ENCODE data around the gene PTPRJ.

Gene PTPRJ

DNA sequence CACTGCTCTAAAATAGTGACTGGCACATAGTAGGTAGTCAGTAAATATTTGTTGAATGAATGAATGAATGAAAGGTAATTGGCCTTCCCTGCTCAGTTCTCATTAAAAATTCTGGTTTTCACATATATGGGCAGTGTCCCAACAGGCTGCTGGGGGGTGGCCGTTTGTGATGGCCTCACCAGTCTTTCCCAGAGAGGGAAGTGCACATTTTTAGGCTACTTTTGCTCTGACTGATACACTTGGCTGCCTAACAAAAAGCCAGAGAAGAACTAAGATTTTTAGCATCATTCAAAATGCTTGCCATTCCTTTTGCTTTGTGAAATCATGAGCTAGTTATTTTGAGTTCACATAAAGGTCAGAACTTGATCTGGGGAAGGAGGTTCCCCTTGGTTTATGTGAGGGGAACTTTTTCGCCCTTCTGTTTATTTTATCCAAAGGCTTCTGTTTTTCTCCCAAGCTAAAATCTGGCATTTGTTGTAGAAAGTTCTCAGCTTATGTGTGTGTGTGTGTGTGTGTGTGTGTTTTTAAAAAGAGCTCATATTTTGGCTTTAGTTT is 83.1 kb downstream of the PTPRJ start:
- no peak for DNase-seq (ENCODE audit: low read depth in 2 of 2)

DNA sequence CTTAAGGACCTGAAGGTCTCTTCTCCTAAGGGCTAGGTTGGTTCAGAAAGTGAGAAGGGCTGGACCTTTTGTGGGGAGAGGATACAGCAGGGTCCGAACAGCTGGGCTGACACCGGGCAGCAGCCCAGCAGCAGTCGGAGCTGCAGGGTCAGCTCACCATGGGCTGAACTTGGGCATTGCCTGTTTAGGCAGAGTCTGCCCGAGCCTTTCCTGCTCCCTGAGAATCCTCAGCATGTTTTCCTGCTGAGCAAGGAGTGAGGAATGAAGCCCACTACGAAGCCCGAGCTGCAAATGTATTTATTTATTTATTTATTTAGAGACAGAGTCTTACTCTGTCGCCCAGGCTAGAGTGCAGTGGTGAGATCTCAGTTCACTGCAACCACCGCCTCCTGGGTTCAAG is 83.9 kb downstream of the PTPRJ start:
- no peak for DNase-seq (ENCODE audit: low read depth in 2 of 2)

DNA sequence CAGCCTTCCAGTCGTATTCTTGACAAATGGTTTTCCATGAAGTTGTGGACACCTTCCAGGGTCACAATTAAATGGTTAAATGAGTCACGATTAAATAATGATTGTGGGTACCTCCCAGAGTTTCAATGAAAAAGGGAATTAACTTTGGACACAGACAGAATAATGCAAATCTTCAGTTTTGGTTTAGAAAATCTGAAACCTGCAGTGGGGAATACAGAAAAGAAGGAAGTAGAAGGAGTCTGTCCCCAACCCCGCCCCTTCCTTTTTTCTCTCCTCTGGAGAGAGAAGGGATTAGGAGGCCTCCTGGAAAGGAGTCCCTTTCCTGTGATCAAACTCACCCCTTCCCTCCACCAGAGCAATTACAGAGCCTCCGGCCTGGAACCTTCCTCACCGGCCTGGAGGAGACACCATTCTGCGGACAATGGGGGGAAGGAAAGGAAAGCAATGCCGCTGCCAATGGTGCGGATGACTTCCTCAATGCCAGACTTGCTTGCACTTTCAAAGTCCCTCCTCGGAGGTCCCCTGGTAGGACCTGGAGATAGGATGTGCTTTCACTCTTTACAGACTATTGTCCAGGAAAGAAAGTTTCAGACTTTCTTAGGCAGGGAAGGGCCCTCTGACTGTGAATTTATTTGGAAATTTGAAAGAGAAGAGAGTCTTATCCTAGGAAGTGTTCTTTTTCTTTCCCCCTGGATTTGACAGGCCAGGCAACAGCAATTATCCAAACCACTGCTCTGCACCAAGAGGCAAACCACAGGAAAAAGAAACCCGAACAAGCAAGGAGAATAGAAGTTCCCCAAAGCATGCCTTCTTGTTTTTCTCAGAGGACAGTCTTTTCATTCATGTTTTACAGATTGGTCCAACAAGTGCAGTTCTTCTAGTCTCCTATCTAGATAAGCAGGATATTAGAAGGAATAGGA is 86.8 kb downstream of the PTPRJ start:
- DNase-seq (ENCODE audit: low read depth in 2 of 2): no peak

DNA sequence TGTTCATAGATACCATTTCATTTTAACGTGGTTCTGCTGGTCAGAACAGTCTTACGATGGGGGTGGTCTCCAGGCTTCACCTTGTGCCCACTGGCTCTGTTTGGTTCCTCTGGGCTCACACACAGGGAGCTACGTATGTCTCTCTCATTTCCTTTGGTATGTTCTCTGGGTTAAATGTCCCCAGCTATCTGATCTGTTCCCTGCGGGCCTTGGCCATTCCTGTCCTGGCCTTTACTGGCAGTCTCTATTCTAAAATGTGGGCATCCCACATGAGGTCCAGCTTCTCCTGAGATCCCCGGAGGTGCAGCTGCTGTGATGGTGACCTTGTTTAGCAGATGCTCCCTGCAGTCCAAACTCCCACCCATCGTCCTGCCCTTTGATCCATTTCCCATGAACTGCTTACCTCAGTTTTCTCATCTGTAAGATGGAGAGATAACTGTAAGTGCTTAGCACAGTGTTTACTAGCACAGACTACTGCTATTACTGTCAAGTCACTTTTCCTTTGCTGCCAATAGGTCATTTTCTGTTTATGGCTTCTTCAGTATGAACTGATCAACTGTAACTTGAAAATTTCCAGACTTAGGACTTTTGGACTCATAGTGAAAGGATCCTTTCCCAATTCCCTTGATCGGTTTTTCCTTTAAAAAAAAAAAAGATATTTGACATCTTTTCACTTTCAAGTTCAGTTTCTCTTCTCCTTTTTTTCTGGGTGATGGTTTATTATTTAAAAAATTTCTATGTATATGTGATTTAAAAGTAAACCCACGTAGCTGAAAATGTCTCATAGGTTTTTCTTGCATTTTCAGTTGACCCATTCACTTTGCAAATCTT is 92.9 kb downstream of the PTPRJ start:
- DNase-seq (ENCODE audit: low read depth in 2 of 2): no peak

DNA sequence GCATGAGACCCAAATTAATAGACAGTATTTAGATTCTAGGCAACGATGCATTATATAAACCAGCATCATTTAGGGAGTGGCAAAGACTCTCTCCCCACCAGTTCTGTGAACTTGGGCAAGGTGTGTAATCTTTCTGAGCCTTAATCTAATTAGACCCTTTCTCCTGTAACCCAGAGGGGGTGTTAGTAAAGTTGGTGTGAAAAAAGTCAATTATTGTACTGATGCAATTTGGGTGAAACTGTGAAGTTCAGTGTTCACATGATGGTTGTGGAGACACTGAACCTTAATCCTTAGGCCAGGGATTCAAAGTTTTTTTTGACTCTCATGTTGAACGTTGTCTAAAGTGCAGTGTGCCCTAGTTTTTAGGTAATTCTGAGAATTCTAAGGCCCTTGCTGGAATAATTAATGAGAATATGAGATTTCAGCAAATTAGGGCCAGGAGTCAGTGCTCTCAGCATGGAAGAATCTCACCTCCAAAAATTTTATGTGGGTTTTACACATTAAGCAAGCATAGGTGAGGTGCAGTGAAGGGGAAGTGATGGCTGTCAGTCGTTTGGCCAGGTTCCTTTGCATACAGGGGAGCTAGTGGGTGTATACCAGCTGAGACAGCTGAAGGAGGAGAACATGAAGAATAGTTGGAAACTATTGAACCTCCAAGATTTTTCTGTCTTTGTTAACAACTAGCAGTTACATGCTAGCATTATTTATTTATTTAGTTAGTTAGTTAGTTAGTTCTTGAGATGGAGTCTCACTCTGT is 94.2 kb downstream of the PTPRJ start:
- DNase-seq (ENCODE audit: low read depth in 2 of 2): no peak

DNA sequence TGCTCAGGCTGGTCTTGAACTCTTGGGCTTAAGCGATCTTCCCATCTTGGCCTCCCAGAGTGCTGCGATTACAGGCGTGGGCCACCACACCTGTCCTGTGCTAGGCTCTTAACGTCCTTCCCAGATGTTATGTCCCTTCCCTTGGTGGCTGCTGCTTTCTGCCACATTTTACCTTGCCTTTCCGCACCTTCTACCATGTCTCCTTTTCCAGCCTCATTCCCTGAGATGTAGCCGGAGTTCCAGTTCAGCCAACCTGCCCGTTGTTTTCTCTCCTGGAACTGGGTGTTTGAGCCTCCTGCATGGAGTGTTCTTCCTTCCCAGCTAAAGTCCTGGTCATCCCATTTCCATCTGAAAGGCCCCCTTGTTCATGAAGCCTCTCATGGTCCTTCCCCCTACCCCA is 95.3 kb downstream of the PTPRJ start:
- no peak for DNase-seq (ENCODE audit: low read depth in 2 of 2)

DNA sequence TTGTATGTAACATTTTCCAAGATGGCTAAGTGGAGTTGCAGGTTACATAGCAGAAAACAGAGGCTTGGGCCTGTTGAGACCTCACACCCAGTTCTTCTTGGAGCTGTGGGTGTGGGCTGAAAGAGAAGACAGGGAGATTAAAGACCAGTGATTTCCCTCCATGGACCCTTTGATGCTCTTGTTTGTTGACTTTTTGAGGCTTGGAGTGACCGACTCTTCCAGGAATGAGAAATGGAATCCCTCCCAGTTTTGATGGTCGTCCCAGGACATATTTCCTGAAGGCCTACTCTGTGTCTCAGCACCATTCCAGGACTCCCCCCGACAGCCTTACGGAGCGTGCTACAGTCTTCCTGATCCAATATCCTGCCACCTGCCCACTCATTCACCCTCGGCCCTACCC is 96.9 kb downstream of the PTPRJ start:
- DNase-seq (ENCODE audit: low read depth in 2 of 2): no peak

DNA sequence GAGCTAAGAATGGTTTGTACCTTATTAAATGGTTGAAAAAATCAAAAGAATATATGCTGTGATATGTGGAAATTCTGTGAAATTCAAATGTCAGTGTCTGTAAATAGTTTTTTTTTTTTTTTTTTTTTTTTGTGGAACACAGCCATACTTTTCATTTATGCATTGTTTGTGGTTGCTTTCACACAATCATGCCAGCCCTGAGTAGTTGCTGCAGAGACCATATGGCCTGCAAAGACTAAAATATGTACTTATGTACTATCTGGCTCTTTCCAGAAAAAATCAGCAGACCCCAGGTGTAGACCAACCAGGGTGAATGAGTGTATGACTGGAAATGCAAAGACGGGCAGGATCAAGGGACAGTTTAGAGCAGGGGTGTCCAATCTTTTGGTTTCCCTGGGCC is 98.3 kb downstream of the PTPRJ start:
- DNase-seq (ENCODE audit: low read depth in 2 of 2): no peak

DNA sequence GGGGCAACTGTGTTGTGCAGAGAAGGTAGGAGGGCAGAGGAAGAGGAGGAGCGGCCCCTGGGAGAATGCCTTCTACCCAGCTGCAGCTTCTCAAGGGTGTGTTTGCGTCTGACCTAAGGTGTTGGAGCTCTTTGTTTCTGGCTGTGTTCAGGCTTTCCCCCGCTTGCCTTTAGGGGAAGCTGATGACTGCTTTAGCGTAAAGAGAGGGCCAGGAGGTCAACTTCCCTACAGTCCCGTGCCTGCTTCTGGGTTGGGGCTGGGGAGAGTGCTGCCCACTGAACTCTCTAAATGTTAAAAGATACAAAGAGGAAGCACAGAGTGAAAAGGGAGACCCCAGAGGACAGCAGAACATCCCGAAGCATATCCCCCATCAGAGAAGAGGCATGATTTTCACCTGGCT is 99.2 kb downstream of the PTPRJ start:
- DNase-seq (ENCODE audit: low read depth in 2 of 2): no peak

DNA sequence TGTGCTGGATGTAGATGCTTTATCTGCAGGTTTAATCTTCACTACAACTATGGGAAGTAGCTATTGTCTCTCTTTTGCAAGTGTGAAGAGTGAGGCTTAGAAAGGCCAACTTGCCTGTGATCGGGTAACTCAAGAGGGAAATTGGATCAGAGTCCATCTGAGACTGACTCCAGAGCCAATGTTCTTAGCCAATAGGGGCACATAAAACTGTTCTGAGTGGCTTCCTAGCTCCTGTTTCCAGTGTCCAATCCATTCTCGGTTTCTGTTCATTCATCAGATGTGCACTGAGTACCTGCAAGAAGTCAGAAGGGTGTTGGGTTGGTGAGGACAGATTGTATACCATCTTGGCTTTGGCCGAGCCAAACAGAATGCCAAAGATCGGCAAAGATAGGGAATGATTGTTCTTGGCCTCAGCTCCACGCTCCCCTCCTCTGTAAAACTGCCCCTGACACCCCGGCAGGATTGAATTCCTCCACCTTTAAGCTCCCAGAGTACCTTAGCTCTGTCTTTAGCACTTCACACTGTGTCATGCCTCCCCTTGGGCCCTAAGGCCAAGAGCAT is 100.0 kb downstream of the PTPRJ start:
- DNase-seq (ENCODE audit: low read depth in 2 of 2): no peak

DNA sequence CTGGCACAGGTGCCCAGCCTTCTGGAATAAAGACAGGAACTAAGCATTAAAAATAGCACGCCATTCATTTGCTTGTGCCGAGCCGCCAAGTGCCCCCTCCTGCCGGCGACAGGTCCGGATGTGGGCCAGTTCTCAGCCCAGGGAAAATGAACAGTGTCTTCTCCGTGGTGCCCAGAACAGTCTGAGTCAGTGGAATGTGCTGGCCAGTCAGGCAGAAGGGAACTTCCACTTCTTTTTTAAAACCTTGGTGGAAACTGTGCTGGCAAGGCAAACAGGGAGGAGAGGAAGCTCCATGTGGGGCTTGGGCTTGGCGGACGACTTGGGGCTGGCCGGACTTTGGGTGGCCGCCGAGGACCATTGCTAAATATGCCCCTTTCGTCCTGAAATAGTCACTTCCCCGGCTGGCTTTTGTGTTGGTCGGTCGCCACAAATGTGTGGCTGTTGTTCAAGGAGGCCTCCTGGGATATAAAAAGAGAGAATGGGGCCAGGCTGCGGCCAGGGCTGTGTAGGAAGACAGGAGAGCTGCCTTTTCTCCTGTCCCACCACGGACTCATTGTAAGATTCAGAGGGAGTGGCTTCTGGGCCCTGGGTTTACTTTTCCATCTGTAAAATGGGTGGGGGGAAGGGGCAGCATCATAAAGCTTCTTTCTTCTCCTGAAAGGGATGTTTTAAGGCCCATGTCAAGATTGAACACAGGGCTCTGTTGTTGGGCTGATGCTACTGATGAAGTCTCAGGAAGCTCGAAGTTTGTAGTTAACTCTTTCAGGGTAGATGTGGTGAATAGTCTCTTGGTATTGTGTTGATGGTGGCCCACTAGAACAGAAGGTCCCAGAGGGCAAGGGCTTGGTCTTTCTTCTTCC is 101.0 kb downstream of the PTPRJ start:
- peak in 1 of 2 donors; percentile 10 for DNase-seq (ENCODE audit: low read depth in 2 of 2)

DNA sequence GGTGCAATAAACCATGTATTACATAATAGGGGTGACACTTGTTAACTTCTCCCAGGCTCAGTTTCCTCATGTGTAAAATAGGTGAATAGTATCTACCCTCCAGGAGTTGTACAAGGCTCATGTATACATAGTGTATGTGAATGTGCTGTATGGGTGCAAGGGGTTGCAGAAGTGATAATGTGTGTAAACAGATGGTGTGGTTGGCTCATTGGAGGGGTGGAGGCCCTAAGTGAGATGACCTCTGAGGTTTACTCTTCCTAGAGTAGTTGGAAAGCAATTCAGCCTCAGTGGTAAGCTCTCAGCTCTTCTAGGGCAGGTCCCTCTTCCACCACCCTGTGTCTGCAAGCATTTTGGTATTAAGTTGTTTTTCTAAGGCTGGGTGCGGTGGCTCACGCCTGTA is 102.4 kb downstream of the PTPRJ start:
- no peak for DNase-seq (ENCODE audit: low read depth in 2 of 2)

DNA sequence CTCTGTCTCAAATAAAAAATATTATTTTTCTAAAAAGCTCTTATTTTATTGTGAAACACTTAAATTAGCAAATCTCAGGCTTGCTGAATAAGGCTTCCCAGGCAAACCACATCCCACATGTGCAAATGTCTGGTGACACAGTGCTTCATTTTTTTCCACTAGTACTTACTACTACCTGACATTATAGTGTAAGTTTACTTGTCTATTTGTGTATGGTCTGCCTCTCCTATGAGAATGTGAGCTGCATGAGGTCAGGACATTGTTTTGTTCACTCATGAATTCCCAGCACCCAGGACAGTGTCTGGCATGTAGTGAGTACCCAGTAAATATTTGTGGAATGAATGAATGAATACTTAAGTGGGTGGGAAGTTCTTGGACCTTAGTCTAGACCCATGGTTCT is 103.1 kb downstream of the PTPRJ start:
- DNase-seq (ENCODE audit: low read depth in 2 of 2): no peak

DNA sequence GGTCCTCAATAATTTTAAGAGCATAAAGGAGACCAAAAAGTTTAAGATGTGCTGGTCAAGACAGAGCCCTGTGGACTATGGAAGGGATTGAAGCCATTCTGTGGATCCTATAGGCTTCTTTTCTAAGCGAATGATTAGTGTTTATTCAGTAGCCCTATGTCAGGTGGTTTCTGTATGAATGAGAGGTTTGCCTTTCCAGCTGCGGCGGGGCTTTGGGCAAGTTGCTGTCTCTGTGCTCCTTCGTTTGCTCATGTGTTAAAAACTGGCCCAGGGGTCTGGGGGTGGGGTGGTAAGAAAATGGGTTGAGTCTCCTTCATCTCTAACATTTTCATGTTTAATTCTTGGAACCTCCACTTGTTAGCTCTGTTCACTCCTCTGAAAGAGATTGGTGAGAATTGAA is 105.3 kb downstream of the PTPRJ start:
- DNase-seq (ENCODE audit: low read depth in 2 of 2): no peak

DNA sequence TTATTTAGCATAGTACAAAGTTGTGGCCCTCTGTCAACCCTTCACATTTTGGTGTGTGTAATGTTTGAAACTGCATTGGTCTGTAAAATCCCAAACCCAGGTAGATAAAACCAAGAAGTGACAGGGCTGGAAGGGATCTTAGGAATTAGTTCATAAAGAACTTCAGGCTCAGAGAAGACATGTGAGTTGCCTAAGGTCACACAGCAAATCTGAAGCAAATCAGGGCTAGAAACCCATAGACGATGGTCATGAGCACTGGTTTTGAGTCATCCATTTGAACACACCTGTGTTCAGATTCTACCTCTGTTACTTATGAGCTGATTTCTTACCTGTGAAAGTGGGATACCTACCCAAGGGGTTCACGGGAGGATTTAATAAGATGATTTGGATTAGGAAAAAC is 107.1 kb downstream of the PTPRJ start:
- DNase-seq (ENCODE audit: low read depth in 2 of 2): no peak

DNA sequence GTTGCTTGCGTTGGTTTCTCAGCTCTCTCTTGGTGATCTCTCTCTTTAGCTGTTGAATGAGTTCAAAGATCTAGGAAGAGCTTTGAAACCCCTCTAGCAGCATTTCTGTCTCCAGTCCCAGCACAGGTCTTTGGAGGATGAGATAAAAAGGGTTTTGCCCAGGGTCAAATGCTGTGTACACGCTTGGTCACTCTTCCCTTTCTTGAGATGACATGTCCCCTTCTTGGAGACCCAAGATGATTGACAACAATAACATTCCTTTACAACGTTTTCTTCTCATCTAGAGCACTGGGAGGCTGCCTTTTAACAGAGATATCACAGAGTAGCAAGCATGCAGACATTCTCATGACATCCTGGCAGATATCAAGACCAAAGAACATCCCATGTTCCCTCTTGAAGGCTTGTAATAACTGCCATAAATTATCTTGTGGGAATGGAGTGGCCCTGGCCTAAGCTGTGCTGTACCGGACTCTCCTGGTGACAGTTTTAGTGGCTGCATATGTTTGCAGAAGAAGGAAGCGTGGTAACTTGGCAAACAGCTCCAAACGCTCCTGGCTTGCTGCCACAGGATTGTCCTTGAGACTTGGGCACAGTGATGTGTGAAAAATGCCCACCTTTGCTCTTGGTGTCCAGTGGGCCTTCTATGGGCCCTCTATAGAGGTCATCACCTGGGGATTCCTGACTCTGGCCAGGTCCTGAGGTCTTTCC is 107.8 kb downstream of the PTPRJ start:
- DNase-seq (ENCODE audit: low read depth in 2 of 2): no peak

DNA sequence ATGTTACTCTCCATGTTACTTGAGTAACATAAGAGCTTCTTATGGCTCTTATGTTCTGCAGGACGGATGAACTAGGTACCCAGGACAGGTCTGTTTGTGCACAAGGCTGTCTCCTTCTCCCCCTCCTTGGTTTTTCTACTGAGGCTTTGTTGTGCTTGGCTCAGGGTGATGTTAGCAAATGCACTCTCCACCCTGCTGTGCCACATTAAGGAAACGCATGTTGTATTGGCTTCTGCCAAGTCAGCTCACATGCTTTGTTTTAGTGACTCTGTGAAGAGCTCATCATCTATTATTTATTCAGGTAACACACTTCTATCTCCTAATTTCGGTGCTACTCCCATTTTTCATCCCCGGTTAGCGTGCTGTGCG is 108.3 kb downstream of the PTPRJ start:
- DNase-seq (ENCODE audit: low read depth in 2 of 2): no peak

DNA sequence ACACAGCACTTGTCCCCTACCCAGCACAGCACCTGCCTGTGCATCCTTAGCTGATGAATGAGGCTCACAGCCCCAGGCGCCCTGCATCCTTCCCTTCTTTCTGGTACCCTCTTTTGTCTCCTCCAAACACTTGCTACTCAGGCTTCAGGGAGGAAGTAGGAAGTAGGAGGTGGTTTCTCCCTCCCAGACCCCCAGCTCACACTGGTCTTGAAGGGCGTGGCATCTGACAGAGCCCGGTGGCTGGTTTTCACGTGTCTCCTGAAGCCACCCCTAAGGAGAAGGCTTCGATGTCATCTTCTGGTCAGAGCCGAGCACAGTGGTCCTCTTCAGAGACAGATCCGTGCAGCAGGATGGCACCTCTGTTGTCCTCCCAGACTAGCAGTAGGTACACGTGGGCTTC is 109.8 kb downstream of the PTPRJ start:
- DNase-seq (ENCODE audit: low read depth in 2 of 2): no peak

DNA sequence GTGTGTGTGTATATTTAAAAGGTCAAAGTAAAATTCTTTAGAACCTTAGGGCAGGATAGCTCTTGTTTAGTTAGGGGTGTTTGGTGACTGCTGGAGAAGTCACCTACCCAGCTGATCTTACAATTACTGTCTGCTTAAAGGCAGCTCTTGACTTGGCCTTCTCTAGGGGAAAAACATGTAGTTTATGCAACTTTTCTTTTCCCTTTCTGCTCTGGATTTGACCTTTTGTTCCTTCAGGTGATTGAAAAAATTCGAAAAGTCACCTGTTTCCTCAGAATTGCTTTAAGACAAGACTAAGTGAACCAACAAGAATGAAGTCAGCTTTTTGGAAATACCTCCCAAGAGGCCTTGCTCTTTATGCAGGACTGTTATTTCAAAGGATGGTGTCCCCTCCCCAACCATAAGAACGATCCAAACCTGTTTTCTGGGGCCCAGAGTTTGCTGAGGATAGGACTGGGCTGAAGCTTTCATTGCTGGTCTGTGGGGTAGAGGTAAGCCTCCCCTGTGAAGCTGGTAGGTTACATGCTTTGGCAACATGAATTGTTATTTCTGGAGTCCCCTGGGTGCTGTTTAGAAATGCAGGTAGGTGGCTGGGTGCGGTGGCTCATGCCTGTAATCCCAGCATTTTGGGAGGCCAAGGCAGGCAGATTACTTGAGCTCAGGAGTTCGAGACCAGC is 111.2 kb downstream of the PTPRJ start:
- no peak for DNase-seq (ENCODE audit: low read depth in 2 of 2)

DNA sequence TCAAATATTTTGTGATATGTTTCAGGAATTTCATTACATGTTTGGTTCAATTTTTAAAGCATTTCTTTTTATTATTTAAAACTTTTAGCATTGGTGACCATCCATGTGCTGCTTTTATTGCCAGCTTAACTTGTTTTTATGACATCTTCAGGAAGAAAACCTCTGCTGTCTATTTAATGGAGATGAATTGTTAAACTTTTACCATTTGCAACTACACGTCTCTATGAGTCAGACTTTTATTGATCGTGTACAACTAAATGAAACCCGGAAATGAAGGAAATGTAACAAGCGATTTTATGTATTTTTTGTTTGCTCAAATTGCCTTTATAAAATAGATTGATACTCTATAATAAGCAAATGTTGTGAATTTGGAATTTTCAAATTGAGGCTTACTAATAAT is 113.0 kb downstream of the PTPRJ start:
- DNase-seq (ENCODE audit: low read depth in 2 of 2): no peak

All from stimulated activated CD8-positive, alpha-beta memory T cell treated with anti-CD3 and anti-CD28 coated beads, Interleukin-7, amount 100 ng/mL, for 4 hours (primary cell).